NCI-H524 (cell line): ENCODE results near the gene RNF220.
A peak's percentile ranks its signal among the peaks of the same experiment; 100 is the strongest.

Experiments used
- DNase-seq, 2 experiments: peaks; one replicate each; lab custom pipeline; 2025; lab: John Stamatoyannopoulos, UW

The RNF220 gene

GRCh38 chr1:44405031-44405797 is at the start of gene RNF220:
RNF220 (plus strand) TSS chr1:44405255.
- DNase-seq = peak; percentile 60 to 79

GRCh38 chr1:44355582-44356305 is 49.3 kb upstream of the RNF220 start:
- DNase-seq = no peak

- no peak for DNase-seq
Measured at GRCh38 chr1:44357710-44358109, 47.3 kb upstream of the RNF220 start.

- no peak for DNase-seq
Measured at GRCh38 chr1:44359234-44359935, 45.7 kb upstream of the RNF220 start.

- no peak for DNase-seq
Measured at GRCh38 chr1:44361478-44361877, 43.6 kb upstream of the RNF220 start.

- no peak for DNase-seq
Measured at GRCh38 chr1:44366371-44366975, 38.6 kb upstream of the RNF220 start.

- DNase-seq = no peak
Measured at GRCh38 chr1:44367944-44368343, 37.1 kb upstream of the RNF220 start.

GRCh38 chr1:44368471-44369151 is 36.4 kb upstream of the RNF220 start:
- DNase-seq = no peak

- no peak for DNase-seq
Measured at GRCh38 chr1:44371206-44371605, 33.8 kb upstream of the RNF220 start.

GRCh38 chr1:44375547-44375946 is 29.5 kb upstream of the RNF220 start:
- DNase-seq = no peak

- DNase-seq = peak; percentile 68
Measured at GRCh38 chr1:44377925-44378784, 26.9 kb upstream of the RNF220 start.

- DNase-seq = no peak
Measured at GRCh38 chr1:44380666-44381177, 24.3 kb upstream of the RNF220 start.

- DNase-seq = no peak
Measured at GRCh38 chr1:44388551-44388950, 16.5 kb upstream of the RNF220 start.

- DNase-seq = no peak
Measured at GRCh38 chr1:44389437-44389836, 15.6 kb upstream of the RNF220 start.

GRCh38 chr1:44390277-44390676 is 14.8 kb upstream of the RNF220 start:
- DNase-seq = no peak

- DNase-seq = no peak
Measured at GRCh38 chr1:44401256-44402228, 3.5 kb upstream of the RNF220 start.

- DNase-seq = no peak
Measured at GRCh38 chr1:44405798-44406736, 1.0 kb downstream of the RNF220 start.

- peak; percentile 15 to 19 for DNase-seq
Measured at GRCh38 chr1:44406737-44407429, 1.8 kb downstream of the RNF220 start.
